Large intestine (tissue), 3 donors: ENCODE data around the gene SHROOM3. TPM values are rescaled to one million over a fixed set of nuclear protein-coding genes. Genes with fewer than 3 reads are reported as not detected.
A peak's percentile ranks its signal among the peaks of the same experiment; 100 is the strongest.

Experiments
- DNase-seq, 2 donors: peaks; one replicate each; pipeline versions ENCODE4 v3.0.0 to v3.0.0-alpha.2; 2013
- H3K27ac ChIP-seq: one replicate; pipeline ENCODE4 v1.5.1; 2013; ENCODE audit warnings: low read length
- H3K27me3 ChIP-seq: 2 replicates; pipeline ENCODE4 v1.6.1; 2013; ENCODE audit warnings: low read length; ENCODE audit not compliant: control insufficient read depth, insufficient read depth
- H3K36me3 ChIP-seq: 2 replicates; pipeline ENCODE4 v1.6.1; 2013; ENCODE audit warnings: low read length; ENCODE audit not compliant: control insufficient read depth, insufficient read depth
- H3K4me1 ChIP-seq: one replicate; pipeline ENCODE4 v1.6.1; 2013; ENCODE audit warnings: low read length; ENCODE audit not compliant: control insufficient read depth, insufficient read depth
- H3K4me3 ChIP-seq: one replicate; pipeline ENCODE4 v1.5.1; 2013; ENCODE audit warnings: low read length
- H3K9me3 ChIP-seq: one replicate; pipeline ENCODE4 v1.6.1; 2013; ENCODE audit warnings: mild to moderate bottlenecking, low read depth, low read length, moderate library complexity; ENCODE audit not compliant: control insufficient read depth
- WGBS: methylation state at CpG from one replicate; pipeline ENCODE4 v1.1.5; 2013; ENCODE audit warnings: low lambda C conversion rate; ENCODE audit not compliant: insufficient coverage; 5-methylcytosine and 5-hydroxymethylcytosine counted together
- polyA plus RNA-seq: library from polyadenylated mRNA; unstranded; fragments of 120-200 nt; gene quantifications from one replicate; pipeline ENCODE4 v1.2.1, GENCODE V29; 2013

The SHROOM3 gene
- polyA plus RNA-seq, 1 donor: 27.8 TPM

DNA sequence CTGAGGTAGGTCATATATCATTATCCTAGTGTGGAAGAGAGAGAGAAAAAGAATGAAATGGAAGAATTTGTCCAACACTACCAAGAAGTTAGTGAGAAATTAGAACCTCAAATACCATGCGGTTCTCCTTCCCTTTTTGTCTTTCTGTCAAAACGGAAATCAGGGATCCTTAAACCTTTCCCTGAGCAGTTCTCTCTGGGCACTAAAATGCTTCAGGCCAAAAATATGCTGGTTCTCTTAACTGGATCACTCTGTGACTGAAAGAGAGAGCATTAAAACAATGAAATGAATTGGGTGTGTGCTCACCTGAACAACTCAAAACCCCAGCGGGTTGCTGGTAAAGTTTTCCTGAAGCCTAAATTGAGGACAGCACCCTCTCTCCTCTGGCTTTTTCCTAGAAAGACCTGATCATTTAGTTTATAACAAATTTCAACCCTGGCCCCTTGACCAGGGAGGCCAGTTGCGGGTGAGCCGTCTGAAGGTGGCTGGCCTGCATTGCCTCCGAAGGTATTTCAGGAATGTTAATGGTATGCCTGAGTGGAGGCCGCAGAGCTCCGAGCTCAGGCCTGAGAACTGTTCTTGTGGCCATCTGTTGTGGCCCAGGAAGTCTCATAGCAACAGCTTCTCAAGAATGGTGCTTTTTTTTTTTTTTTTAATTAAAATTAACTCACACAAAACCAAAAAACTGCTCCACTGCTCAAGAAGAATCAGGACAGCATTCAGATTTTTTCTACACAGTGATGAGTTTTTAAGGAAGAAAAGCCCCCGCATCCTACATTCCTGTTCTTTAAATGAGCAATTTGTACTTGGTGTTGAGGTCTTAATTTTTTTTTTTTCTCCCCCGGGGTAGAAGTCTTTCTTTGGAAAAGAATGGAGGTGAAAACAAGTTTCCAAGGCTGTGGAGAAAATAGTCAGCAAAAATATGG lies 155.1 kb downstream of the SHROOM3 start:
- Histone ChIP-seq H3K4me1 (peaks cover 63% of the 10 kb centered on the region), H3K9me3 (no peaks in the 10 kb centered on the region), H3K4me3 (no peak overlapping the region), H3K27me3 (no peaks in the 10 kb centered on the region), H3K27ac (peak overlapping the region; percentile 89), H3K36me3 (no peaks in the 10 kb centered on the region)
- 0% methylated on average over 1 of the region's 10 CpGs for whole genome bisulfite sequencing
- peak; percentile 74 to 79 for DNase-seq

DNA sequence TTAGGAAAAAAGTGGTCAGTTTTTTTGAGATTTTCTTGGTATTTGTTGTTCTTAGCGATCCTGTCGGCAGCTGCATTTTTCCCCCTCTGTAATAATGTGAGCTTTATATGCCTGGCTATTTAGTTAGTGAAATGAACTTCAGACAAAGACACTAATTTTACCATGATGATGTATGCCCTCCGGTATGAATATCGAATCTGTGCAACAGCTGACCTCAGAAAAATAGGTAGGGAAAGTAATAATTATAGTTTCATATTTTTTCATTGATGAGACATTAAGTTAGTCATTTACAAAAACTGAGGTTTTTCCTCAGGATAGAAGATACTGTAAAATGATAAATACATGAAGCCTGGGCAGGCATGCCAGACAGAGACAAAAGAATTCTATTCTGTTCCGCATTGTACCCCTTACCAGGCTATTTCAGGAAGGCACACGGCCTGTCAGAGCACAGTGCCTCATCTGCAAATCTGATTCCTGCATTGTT lies 155.8 kb downstream of the SHROOM3 start:
- Histone ChIP-seq H3K4me3 (no peak overlapping the region), H3K27me3 (no peaks in the 10 kb centered on the region), H3K36me3 (no peaks in the 10 kb centered on the region), H3K27ac (peak overlapping the region; percentile 89), H3K4me1 (peaks cover 69% of the 10 kb centered on the region), H3K9me3 (no peaks in the 10 kb centered on the region)
- WGBS: 15% methylated on average over 2 of the region's 6 CpGs
- DNase-seq: peak in 1 of 2 donors; percentile 42

DNA sequence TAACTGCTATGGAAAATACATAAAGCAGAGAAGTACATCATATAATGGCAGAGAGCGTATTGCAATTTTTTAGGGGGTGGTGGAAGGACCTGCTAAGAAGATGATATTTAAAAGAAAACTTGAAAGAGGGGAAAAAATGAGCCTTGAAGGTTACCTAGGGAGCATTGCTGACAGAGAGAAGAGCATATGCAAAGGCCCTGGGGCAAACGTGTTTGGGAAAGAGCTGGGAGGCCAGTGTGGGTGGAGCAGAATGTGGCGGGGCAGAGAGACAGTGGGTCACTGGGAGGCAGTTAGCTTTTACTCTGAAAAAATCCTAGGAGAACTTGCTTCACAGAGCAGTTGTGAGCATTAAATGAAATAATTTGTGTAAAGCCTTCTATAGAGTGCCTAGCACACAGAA lies 157.0 kb downstream of the SHROOM3 start:
- Histone ChIP-seq H3K4me3 (no peak overlapping the region), H3K27ac (peak overlapping the region; percentile 89), H3K27me3 (no peaks in the 10 kb centered on the region), H3K9me3 (no peaks in the 10 kb centered on the region), H3K36me3 (no peaks in the 10 kb centered on the region), H3K4me1 (peaks cover 81% of the 10 kb centered on the region)
- WGBS: no CpG with 5 or more reads among the region's 3 CpGs
- DNase-seq: no peak

DNA sequence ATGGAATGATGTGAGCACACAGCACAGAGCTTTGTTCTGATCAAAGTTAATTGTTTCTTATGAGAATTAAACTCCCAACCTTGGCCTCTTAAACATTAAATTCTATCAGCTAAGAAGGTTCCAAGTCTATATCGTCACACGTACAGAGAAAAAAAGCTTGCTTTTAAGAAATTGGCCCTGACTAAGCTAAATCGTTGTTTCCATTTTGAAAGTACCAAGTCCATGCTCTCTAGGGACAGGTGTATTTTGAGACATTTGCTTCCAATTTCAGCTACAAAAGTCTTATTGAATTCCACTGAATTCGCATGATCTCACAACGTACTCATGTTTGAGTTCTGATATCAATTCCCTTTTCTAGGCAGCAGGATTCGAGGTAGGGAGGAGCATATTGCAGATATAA lies 157.4 kb downstream of the SHROOM3 start:
- Histone ChIP-seq H3K36me3 (no peaks in the 10 kb centered on the region), H3K27me3 (no peaks in the 10 kb centered on the region), H3K4me3 (no peak overlapping the region), H3K27ac (peak overlapping the region; percentile 89), H3K9me3 (no peaks in the 10 kb centered on the region), H3K4me1 (peaks cover 85% of the 10 kb centered on the region)
- WGBS: 60% methylated on average over 2 of the region's 6 CpGs
- peak in 1 of 2 donors; percentile 70 for DNase-seq

DNA sequence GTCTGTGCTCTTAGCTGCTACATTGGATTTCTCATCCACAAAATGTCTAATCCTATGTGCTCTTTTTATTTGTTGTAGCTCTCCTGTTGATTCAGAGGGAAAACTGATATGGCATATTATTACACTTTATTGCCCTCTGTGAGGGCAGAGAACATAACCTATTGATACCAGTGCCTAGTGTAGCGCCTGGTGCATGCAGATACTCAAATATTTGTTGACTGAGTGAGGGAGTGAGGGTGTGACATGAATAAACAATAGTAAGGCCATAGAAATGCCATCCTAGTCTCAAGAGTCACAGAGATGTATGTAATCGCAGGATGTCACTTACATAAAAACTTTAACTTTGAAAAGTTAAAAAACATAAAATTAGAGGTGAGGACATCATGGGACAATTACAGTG lies 159.1 kb downstream of the SHROOM3 start:
- no peak overlapping the region for H3K4me3 ChIP-seq
- no peaks in the 10 kb centered on the region for H3K9me3 ChIP-seq
- peak; percentile 74 to 88 for DNase-seq
- peaks cover 85% of the 10 kb centered on the region for H3K4me1 ChIP-seq
- H3K27ac ChIP-seq: peak overlapping the region; percentile 89
- no peaks in the 10 kb centered on the region for H3K36me3 ChIP-seq
- H3K27me3 ChIP-seq: no peaks in the 10 kb centered on the region
- WGBS: no CpG with 5 or more reads among the region's 2 CpGs

DNA sequence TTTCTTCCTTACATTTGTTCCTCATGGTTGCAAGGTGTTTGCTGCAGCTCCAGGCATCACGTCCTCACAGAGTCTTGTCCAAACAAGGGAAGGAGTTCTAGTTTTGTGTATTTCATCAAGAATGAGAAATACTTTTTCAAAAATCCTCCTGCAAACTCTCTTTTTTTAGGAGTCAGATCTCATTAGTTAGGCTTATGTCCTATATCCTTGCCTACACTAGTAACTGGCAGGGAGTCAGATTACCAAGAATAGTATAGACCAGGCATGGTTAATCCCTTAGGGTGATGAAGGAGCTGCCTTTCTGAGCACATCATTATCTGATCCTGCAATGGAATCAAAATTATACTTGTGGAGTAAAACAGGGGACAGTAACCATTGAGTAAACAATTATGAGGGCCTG lies 160.4 kb downstream of the SHROOM3 start:
- DNase-seq: no peak
- H3K27me3 ChIP-seq: no peaks in the 10 kb centered on the region
- no CpG with 5 or more reads among the region's 1 CpG for WGBS
- peak overlapping the region; percentile 89 for H3K27ac ChIP-seq
- H3K4me3 ChIP-seq: no peak overlapping the region
- no peaks in the 10 kb centered on the region for H3K9me3 ChIP-seq
- no peaks in the 10 kb centered on the region for H3K36me3 ChIP-seq
- H3K4me1 ChIP-seq: peaks cover 86% of the 10 kb centered on the region

DNA sequence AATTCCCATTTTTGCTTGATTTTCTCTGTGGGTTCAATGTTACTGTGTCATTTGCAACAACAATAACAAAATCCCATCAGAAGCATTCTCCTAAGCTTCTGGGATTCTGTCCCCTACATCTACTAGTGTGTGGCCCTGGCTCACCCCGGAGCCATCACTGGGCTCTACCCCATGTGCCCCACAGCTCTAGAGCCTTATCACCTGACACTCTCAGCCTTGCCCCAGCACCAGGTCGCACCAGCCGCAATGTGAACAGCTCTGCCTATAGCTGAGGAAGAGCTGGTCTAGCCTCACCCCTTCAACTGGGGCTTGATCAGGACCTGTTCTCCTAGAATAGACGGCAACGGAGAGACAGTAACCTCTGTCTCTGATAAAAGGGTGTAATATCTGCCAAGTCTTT lies 161.7 kb downstream of the SHROOM3 start:
- peaks cover 86% of the 10 kb centered on the region for H3K4me1 ChIP-seq
- peak; percentile 66 to 79 for DNase-seq
- no CpG with 5 or more reads among the region's 5 CpGs for WGBS
- H3K9me3 ChIP-seq: no peaks in the 10 kb centered on the region
- peak overlapping the region; percentile 89 for H3K27ac ChIP-seq
- no peaks in the 10 kb centered on the region for H3K36me3 ChIP-seq
- no peak overlapping the region for H3K4me3 ChIP-seq
- H3K27me3 ChIP-seq: no peaks in the 10 kb centered on the region

DNA sequence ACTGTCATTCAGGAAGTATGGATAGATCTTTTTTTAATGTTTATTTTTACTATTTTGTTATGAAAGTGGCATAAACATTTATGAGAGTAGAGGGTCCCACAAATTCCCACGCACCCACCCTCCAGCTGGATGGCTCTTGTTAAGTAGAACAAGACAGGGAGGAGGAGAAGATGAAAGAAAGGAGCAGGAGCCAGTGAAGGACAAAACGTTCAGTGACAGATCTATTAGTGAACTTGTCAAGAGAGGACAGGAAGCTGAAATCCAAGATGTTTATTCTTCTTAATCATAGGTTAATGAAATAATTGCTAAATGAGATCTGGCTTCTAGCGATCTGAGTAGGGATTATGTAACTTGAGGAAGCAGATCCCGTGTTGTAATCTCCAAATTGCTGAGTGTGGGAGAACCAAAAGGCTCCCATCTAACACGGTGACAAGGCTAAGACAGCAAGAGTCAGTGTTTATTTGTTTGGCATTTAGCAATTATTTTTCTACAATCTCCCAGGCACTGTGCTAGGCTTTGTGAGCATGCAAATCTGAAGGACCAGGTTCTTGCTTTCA lies 162.5 kb downstream of the SHROOM3 start:
- peaks cover 82% of the 10 kb centered on the region for H3K4me1 ChIP-seq
- no peaks in the 10 kb centered on the region for H3K27me3 ChIP-seq
- DNase-seq: peak in 1 of 2 donors; percentile 19
- WGBS: no CpG with 5 or more reads among the region's 5 CpGs
- H3K9me3 ChIP-seq: no peaks in the 10 kb centered on the region
- peak overlapping the region; percentile 89 for H3K27ac ChIP-seq
- H3K36me3 ChIP-seq: no peaks in the 10 kb centered on the region
- H3K4me3 ChIP-seq: no peak overlapping the region

DNA sequence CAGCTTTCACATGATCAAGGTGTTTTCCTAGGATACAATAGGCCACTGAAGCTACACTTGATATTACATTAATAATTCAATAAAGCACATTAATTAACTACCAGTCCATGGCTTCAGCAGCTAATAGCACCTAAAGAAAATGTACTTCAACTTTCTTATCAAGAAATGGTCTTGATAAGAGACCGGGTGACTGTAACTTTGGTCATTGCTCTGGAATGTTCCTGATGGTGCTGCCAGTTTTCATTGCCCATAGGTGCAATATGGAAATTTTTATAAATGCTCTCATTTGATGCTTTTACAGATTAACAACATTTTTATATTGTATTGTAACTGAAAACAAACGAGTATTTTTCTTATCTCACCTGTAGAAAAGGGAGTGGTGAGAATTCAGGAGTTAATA lies 165.4 kb downstream of the SHROOM3 start:
- Histone ChIP-seq H3K4me3 (no peak overlapping the region), H3K27me3 (no peaks in the 10 kb centered on the region), H3K27ac (peak overlapping the region; percentile 87), H3K4me1 (peaks cover 62% of the 10 kb centered on the region), H3K9me3 (no peaks in the 10 kb centered on the region), H3K36me3 (no peaks in the 10 kb centered on the region)
- 50% methylated on average over 1 of the region's 2 CpGs for WGBS
- peak; percentile 61 to 75 for DNase-seq

DNA sequence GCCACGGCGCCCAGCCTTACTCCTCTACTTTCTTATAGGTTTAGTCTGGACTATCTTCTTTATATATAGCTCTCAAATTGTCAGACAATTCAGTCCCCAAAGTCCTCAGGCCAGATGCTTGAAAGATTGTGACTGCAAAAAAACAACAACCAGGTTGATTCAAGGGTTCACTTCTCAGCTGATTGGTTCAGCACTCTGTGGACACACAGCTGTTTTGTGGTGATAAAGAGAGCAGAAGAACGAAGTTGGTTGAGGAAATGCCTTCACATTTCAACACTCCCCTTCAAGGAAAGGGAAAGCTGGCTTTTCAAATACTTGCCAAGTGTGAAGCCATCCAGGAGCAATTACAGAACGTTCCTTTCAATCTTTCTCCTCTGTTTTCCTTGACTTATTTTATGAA lies 166.8 kb downstream of the SHROOM3 start:
- peak overlapping the region; percentile 87 for H3K27ac ChIP-seq
- peak; percentile 62 to 69 for DNase-seq

More for the DNA sequence above, 166.8 kb downstream of the SHROOM3 start:
- 65% methylated on average over 3 of the region's 4 CpGs for WGBS
- H3K27me3 ChIP-seq: no peaks in the 10 kb centered on the region
- H3K36me3 ChIP-seq: no peaks in the 10 kb centered on the region
- peaks cover 52% of the 10 kb centered on the region for H3K4me1 ChIP-seq
- H3K9me3 ChIP-seq: no peaks in the 10 kb centered on the region
- H3K4me3 ChIP-seq: no peak overlapping the region
